Muscle layer of duodenum (tissue), 2 donors: ENCODE data around the gene WIZ.
A peak's percentile ranks its signal among the peaks of the same experiment; 100 is the strongest.

ENCODE experiments used
- H3K27ac ChIP-seq: one replicate; pipeline ENCODE4 v1.7.0; 2013; ENCODE audit warnings: mild to moderate bottlenecking, low read length
- H3K27me3 ChIP-seq: one replicate; pipeline ENCODE4 v1.7.0; 2013; ENCODE audit warnings: low read depth, mild to moderate bottlenecking, control low read depth, low read length
- H3K36me3 ChIP-seq, 2 donors: one replicate each; pipeline ENCODE4 v1.7.0; 2013; ENCODE audit warnings: low read length in 2 of 2, control low read depth in 1 of 2, mild to moderate bottlenecking in 1 of 2; ENCODE audit not compliant: insufficient read depth in 2 of 2, control insufficient read depth in 1 of 2
- H3K4me1 ChIP-seq, 2 donors: one replicate each; pipeline ENCODE4 v1.7.0; 2013; ENCODE audit warnings: low read length in 2 of 2, mild to moderate bottlenecking in 2 of 2, control low read depth in 1 of 2, moderate library complexity in 1 of 2; ENCODE audit not compliant: insufficient read depth in 2 of 2, control insufficient read depth in 1 of 2
- H3K4me3 ChIP-seq, 2 donors: one replicate each; pipeline ENCODE4 v1.7.0; 2013; ENCODE audit warnings: low read length in 2 of 2, low read depth in 1 of 2, mild to moderate bottlenecking in 1 of 2
- H3K9me3 ChIP-seq, 2 donors: one replicate each; pipeline ENCODE4 v1.7.0; 2013; ENCODE audit warnings: low read length in 2 of 2, control low read depth in 1 of 2, mild to moderate bottlenecking in 1 of 2; ENCODE audit not compliant: control insufficient read depth in 1 of 2
- donor health status: healthy.

Gene WIZ

GRCh38 chr19:15404780-15405211 lies 45.0 kb downstream of the WIZ start:
- H3K9me3 ChIP-seq, result no peaks in the 10 kb centered on the region
- H3K27me3 ChIP-seq, result no peaks in the 10 kb centered on the region
- H3K36me3 ChIP-seq, result peaks cover 24 to 29% of the 10 kb centered on the region in 2 donors
- peaks cover 6 to 57% of the 10 kb centered on the region in 2 donors for H3K4me1 ChIP-seq
- peak overlapping the region in 1 of 2 donors; percentile 12 for H3K4me3 ChIP-seq
- peak overlapping the region; percentile 65 for H3K27ac ChIP-seq

- Histone ChIP-seq H3K4me1 (peaks cover 6 to 57% of the 10 kb centered on the region in 2 donors), H3K27me3 (no peaks in the 10 kb centered on the region), H3K36me3 (peaks cover 23 to 32% of the 10 kb centered on the region in 2 donors), H3K9me3 (no peaks in the 10 kb centered on the region), H3K4me3 (peak overlapping the region in 1 of 2 donors; percentile 12), H3K27ac (peak overlapping the region; percentile 65)
Observed at GRCh38 chr19:15404097-15404779, 45.5 kb downstream of the WIZ start.

- Histone ChIP-seq H3K27me3 (no peaks in the 10 kb centered on the region), H3K27ac (no peak overlapping the region), H3K36me3 (peaks cover 24 to 43% of the 10 kb centered on the region in 2 donors), H3K4me1 (peaks cover 6 to 57% of the 10 kb centered on the region in 2 donors), H3K4me3 (no peak overlapping the region), H3K9me3 (no peaks in the 10 kb centered on the region)
Observed at GRCh38 chr19:15403151-15403531, 46.6 kb downstream of the WIZ start.

GRCh38 chr19:15402411-15403150 lies 47.2 kb downstream of the WIZ start:
- Histone ChIP-seq H3K27ac (no peak overlapping the region), H3K4me1 (peaks cover 6 to 57% of the 10 kb centered on the region in 2 donors), H3K9me3 (no peaks in the 10 kb centered on the region), H3K4me3 (no peak overlapping the region), H3K36me3 (peaks cover 29 to 48% of the 10 kb centered on the region in 2 donors), H3K27me3 (no peaks in the 10 kb centered on the region)

- H3K27me3 ChIP-seq, result no peaks in the 10 kb centered on the region
- H3K4me1 ChIP-seq, result peaks cover 6 to 51% of the 10 kb centered on the region in 2 donors
- H3K9me3 ChIP-seq, result no peaks in the 10 kb centered on the region
- H3K27ac ChIP-seq, result no peak overlapping the region
- peaks cover 40 to 60% of the 10 kb centered on the region in 2 donors for H3K36me3 ChIP-seq
- no peak overlapping the region for H3K4me3 ChIP-seq
Observed at GRCh38 chr19:15401397-15401710, 48.4 kb downstream of the WIZ start.

- Histone ChIP-seq H3K36me3 (peaks cover 46 to 66% of the 10 kb centered on the region in 2 donors), H3K27ac (no peak overlapping the region), H3K4me1 (peaks cover 6 to 48% of the 10 kb centered on the region in 2 donors), H3K4me3 (no peak overlapping the region), H3K9me3 (no peaks in the 10 kb centered on the region), H3K27me3 (no peaks in the 10 kb centered on the region)
Observed at GRCh38 chr19:15400521-15401396, 49.0 kb downstream of the WIZ start.

- H3K36me3 ChIP-seq, result peaks cover 48 to 69% of the 10 kb centered on the region in 2 donors
- peaks cover 3 to 39% of the 10 kb centered on the region in 2 donors for H3K4me1 ChIP-seq
- H3K27me3 ChIP-seq, result no peaks in the 10 kb centered on the region
- H3K27ac ChIP-seq, result no peak overlapping the region
- H3K9me3 ChIP-seq, result no peaks in the 10 kb centered on the region
- H3K4me3 ChIP-seq, result no peak overlapping the region
Observed at GRCh38 chr19:15399635-15400034, 50.1 kb downstream of the WIZ start.

- H3K36me3 ChIP-seq, result peaks cover 53 to 73% of the 10 kb centered on the region in 2 donors
- H3K27ac ChIP-seq, result no peak overlapping the region
- H3K4me1 ChIP-seq, result peaks cover 0 to 35% of the 10 kb centered on the region in 2 donors
- no peak overlapping the region for H3K4me3 ChIP-seq
- no peaks in the 10 kb centered on the region for H3K9me3 ChIP-seq
- H3K27me3 ChIP-seq, result no peaks in the 10 kb centered on the region
Observed at GRCh38 chr19:15399234-15399515, 50.6 kb downstream of the WIZ start.

- Histone ChIP-seq H3K9me3 (no peaks in the 10 kb centered on the region), H3K4me3 (no peak overlapping the region), H3K27ac (no peak overlapping the region), H3K36me3 (peaks cover 54 to 76% of the 10 kb centered on the region in 2 donors), H3K27me3 (no peaks in the 10 kb centered on the region), H3K4me1 (peaks cover 0 to 33% of the 10 kb centered on the region in 2 donors)
Observed at GRCh38 chr19:15398501-15399233, 51.1 kb downstream of the WIZ start.

- no peak overlapping the region for H3K4me3 ChIP-seq
- H3K4me1 ChIP-seq, result peaks cover 0 to 24% of the 10 kb centered on the region in 2 donors
- H3K36me3 ChIP-seq, result peaks cover 48 to 78% of the 10 kb centered on the region in 2 donors
- H3K27me3 ChIP-seq, result no peaks in the 10 kb centered on the region
- H3K27ac ChIP-seq, result no peak overlapping the region
- H3K9me3 ChIP-seq, result no peaks in the 10 kb centered on the region
Observed at GRCh38 chr19:15397782-15398181, 52.0 kb downstream of the WIZ start.
